GM21390 (cell line): ENCODE measurements around the gene CFL2.

ENCODE experiments used
- ATAC-seq: cut with Tn5 transposase; IDR thresholded peaks from one replicate; pipeline ENCODE4 v1.9.1; 2021; ENCODE audit not compliant: unreplicated experiment

CFL2 gene

DNA sequence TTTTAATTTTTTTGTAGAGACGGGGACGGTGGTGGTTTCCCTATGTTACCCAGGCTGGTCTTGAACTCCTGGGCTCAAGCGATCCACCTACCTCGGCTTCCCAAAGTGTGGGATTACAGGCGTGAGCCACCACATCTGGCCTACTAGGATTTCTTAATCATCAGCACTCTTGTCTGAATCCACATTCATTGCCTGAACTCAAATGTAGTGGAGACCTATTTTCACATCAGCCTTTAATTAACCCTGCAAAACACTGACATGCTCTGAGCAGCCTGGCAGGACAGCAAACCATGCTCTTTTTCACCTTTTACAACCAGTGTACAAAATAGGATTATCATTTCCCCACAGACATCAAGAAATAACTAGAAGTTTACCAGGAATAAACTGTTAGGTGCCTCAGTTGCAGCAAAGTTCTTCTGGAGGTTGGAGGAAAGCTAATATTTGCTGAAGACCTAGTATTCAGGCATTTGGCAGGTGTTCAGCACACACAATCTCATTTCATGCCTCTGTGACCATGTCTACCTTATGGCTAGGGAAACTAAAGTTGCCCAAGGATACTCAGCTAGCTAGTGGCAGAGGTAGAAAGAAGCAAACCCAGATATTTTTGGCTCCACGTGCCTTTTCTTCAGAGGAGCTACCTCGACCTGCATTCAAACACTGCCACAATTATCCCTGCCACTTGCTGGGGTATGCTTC is 37.7 kb downstream of the CFL2 start:
- no peak for ATAC-seq

DNA sequence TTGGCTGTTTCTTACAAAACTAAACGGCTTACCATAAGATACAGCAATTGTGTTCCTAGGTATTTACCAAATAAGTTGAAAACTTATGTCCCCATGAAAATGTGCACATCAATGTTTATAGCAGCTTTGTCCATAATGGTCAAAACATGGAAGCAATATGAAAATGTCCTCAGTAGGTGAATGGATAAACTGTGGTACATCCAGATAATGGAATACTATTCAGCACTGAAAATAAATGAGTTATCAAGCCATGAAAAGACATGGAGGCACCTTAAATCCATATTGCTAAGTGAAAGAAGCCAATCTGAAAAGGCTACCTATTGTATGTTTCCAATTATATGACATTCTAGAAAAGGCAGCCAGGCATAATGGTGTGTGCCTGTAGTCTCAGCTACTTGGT is 40.7 kb downstream of the CFL2 start:
- no peak for ATAC-seq

DNA sequence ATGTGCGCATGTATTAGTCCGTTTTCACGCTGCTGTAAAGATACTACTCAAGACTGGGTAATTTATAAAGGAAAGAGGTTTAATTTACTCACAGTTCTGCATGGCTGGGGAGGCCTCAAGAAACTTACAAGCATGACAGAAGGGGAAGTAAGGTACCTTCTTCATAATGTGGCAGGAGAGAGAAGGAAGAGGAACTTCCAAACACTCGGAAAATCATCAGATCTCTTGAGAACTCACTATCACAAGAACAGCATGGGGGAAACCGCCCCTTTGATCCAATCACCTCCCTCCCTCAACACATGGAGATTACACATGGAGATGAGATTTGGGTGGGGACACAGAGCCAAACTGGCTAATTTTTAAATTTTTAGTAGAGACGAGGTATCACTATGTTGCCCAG is 42.7 kb downstream of the CFL2 start:
- ATAC-seq: no peak

DNA sequence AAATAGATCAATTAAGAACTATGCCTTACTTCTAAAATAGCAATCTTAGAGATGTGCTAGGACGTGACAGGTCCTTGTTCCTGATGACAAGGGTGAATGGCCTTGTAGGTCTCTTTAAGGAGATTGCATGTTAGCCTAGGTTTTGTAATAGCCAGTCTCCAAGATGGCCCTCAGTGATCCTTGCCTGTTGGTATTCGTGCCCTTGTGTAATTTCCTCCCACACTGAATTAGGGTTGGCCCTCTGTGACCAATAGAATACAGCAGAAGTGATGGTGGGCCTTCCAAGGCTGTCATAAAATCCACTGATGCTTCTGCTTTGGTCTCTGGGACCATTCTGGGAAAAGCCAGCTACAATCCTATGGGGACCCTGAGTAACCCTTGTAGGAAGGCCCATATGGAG is 46.3 kb downstream of the CFL2 start:
- no peak for ATAC-seq

DNA sequence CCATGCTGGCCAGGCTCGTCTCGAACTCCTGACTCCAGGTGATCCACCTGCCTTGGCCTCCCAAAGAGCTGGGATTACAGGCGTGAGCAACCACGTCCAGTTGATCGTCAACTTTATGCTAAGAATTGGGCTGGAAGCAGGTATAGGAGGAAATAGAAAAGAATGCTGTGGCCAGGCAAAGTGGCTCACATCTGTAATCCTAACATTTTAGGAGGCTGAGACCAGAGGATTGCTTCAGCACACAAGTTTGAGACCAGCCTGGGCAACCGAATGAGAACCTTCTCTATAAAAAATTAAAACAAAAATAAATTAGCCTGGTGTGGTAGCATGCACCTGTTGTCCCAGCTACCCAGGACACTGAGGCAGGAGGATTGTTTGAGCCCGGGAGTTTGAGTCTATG is 47.4 kb downstream of the CFL2 start:
- no peak for ATAC-seq

DNA sequence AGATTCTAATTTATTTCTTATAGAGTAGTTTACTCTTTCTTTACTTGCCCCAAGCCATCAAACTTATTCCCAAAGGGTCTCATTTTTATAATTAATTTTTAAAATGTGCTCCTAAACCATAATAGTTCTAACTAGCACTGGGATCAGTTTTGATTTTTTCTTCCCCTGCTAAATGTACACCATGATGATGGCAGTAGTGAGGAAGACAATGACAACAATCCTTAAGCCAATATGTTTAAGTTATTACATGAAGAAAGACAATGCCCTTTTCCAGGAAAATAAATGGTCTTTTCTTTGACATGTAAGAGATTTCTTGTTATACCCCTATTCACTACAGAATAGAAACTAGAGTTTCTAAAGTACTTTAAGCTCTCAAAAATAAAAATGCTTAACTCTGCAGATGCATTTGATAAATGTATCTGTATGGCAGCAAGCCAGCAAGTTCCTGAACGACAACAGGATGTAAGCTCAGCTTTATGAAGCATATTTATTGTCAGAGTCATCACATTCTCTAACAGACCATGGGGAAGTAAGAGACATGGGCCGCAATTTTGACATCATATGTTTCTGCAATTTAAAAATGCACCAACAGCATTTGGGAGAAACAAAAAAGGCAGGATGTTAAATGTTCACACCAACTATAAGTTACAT is 48.5 kb downstream of the CFL2 start:
- ATAC-seq: no peak

DNA sequence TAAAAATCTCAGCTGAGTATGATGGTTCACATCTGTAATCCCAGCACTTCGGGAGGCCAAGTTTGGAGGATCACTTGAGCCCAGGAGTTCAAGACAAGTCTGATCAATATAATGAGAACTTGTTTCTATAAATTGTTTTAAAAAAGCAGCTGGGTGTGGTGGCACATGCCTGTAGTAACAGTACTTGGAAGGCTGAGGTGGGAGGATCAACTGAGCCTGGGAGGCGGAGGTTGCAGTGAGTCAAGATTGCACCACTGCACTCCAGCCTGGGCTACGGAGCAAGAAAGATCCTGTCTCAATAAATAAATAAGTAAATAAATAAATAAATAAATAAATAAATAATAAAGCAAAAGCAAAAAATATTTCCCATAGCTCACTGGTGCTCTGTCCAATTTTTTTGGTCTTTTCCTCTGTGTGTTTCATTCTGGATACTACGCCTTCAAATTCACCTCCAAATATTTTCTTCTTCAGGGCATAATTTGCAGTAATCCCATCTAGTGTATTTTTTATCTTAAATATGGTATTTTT is 51.8 kb downstream of the CFL2 start:
- ATAC-seq: no peak

DNA sequence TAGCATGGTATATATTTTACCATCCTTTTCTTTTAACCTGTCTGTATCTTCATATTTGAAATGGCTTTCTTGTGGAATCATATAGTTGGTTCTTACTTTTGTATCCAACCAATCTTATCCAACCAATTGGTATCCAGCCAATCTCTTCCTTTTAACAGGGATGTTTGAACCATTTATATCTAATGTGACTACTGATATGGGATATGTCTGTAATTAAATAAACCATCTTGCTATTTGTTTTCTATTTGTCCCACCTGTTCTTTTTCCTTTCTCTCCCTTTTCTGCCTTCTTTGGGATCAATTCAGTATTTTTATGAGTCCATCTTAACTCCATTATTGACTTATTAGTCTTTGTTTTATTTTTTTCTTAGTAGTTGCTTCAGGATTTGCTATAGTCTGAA is 53.6 kb downstream of the CFL2 start:
- ATAC-seq: no peak
